HG03378 (cell line): Measurements from ENCODE around the gene ELOVL6.
A peak's percentile ranks its signal among the peaks of the same experiment; 100 is the strongest.
"Not testable (repeated sequence)": the region's sequence is repeated elsewhere in the genome, so short reads cannot be mapped to it uniquely, and the experiment has no call there.

ENCODE experiments used
- ATAC-seq: cut with Tn5 transposase; IDR thresholded peaks from one replicate; pipeline ENCODE4 v1.9.1; 2021; ENCODE audit warnings: mild to moderate bottlenecking, moderate library complexity; ENCODE audit not compliant: unreplicated experiment

Gene ELOVL6

DNA sequence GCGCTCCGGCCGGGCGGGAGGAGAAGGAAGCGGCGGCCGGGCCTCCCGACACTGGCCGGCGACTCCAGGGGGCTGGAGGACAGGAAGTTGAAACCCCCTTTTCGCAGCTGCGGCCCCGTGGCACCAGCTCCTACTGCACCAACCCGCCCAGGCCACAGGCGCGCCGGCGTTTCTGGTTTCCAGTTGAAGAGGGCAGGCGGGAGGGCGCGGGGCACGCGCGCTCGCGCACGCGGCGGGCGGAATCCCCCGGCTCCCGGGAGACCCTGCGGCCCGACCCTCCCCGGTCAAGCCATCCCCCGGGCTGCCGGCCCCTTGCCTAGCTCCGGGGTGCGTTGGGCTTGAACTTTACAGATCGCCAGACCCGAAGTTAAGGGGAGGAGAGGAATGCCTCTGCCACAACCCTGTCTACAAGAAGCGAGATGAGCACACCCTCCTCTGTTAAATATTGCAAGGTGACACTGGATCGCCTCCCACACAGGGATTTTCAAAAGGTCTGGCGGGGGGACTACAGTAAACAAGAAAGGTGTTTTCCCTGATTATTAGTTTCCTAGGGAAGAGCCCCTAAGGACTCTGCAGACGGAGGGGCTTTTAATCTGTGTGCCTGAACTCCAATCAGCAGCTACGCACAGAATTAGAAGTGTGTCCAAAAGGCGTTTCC, 1.4 kb downstream of the ELOVL6 start:
- ATAC-seq = no peak

GRCh38 chr4:110196206-110196870, 2.1 kb downstream of the ELOVL6 start:
- no peak for ATAC-seq

DNA sequence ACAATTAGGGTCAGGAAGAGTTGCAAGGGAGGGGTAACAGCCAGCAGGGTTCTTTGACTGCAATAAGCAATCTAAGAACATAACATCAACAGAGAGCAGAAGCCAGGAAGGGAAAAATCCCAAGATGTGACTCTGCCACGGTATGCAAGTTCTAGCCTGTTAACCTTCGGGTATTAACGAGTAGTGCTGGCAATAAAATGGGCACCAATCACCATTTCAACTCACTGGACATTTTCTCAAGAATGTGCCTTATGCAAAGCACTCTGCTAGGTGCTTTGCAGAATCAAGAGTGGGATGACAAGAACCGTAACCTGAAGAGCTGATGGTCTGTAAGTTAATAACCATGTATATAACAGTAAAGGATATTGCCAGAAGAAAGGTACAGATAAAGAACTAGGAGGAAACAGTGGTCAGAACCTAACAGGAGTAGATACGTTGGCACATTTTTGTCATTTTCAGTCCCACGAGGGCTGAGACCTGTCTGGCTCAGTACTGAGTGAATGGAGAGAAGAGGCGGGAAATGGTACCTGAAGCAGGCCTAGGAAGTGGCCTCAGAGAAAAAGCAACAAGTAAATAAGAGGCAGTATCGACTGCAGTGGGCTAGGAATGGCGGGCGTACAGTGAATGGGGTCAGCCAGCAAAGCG, 2.7 kb downstream of the ELOVL6 start:
- no peak for ATAC-seq

DNA sequence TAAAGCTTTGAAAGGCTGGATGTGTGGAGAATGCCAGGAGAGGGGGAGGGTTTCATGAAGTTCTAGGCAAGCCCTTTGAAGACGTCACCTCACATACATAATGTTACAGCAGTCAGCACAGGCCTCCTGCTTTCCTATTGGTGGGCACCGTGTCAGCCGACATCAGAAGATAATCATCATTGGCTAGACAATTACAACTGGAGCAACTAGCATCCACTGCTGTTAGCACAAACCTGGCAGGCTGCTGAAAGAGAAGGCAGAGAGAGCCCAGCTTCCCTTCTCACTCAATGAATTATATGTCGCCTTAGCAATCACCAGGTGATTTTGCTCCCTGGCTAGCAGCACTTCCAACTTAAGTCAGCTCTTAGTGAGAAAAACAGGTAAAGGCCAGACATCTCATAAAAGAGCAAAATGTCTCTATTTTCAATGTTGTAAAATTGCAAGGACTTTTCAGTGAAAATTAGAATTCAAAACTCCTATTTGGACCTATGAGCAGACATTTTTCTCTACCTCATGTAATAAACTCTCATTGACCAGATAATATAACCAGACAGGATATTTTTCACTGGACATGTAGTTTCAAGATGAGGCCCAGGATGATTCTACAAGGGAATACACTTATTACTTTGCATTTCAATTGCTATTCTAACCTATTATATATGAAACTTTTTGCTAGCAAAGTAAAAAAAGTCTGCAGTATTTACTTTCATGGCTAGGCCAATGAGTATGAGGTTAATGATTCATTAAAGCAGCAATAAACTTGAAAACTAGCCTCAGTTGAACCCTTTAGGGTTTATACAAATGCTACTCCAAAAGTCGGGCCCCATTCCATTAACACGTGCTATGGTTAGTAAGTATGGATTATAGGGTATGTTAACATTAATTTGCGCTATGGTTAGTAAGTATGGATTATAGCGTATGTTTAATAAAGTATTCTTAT, 4.3 kb downstream of the ELOVL6 start:
- peak; percentile 93 for ATAC-seq

GRCh38 chr4:110193287-110193686, 5.1 kb downstream of the ELOVL6 start:
- not testable (repeated sequence) for ATAC-seq

DNA sequence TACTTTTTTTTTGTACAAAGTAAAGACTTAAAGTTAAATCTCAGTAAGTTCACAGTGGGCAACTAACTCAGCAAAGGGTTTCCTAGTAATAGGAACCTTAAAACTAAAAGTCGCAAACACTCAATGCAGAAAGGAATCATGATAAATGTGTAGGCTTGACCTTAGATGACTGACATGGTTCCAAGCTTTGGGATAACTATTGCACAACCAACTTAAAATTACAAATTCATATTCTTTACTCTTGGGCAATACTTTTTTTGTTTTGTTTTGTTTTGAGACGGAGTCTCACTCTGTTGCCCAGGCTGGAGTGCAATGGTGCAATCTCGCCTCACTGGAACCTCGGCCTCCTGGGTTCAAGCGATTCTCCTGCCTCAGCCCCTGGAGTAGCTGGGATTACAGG, 8.2 kb downstream of the ELOVL6 start:
- no peak for ATAC-seq

- ATAC-seq = peak; percentile 68
These were observed 10.3 kb downstream of the ELOVL6 start for GRCh38 chr4:110188113-110188512.

DNA sequence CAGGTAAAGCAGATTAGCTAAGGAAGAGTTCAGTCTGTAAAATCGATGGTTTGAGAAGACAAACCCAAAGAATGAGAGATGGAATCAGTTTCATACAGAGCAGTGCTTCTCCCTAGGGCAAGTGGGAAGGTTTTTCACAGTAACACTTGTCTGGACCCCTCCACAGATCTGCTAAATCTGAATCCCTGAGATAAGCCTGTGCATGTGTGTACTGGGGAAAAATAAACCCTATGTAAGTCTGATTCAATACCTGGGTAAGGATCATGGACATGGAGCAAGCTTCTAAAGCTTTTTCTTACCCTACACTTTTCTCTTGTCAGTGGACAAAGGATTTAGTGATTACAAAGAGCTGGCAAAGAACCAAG, 13.6 kb downstream of the ELOVL6 start:
- no peak for ATAC-seq

GRCh38 chr4:110184140-110184790, 14.2 kb downstream of the ELOVL6 start:
- no peak for ATAC-seq

GRCh38 chr4:110183643-110184042, 14.8 kb downstream of the ELOVL6 start:
- ATAC-seq = no peak

- no peak for ATAC-seq
These were observed 15.4 kb downstream of the ELOVL6 start for GRCh38 chr4:110183058-110183457.

DNA sequence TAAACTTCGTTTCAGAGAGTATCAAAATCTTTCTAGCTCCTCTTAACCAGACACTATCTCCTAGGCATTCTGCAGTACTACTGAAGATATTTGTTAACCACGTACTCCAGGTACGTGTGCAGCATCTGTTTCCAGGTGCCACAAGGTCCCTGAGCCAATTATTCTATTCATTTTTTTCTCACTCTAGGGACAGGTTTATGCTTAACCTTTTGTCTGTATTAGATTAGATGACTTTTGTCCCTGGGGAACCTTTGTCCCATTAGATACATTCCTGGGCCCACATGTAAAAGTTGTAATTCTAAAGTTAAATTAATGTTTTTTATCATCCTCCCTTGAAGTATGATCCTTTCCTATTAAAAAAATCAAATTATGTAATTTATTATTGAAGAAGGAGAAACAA, 16.5 kb downstream of the ELOVL6 start:
- no peak for ATAC-seq

DNA sequence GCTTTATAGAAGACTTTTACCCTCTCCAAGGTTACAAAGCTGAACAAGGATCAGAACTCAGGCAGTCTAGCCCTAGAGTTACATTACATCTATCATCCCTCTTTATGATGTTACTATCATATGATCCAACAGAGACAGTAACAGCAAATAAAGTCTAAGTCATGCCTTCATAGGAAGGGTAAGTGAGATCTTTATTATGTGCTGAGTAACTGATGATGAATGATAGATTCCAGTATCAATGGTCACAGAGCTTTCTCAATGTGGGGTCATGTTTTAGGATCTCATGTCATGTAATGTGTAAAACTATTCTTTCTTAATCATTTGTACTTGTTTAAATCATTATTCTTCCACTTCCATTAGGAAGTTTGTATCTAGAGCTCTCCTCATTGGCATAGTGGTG, 22.8 kb downstream of the ELOVL6 start:
- ATAC-seq = no peak

DNA sequence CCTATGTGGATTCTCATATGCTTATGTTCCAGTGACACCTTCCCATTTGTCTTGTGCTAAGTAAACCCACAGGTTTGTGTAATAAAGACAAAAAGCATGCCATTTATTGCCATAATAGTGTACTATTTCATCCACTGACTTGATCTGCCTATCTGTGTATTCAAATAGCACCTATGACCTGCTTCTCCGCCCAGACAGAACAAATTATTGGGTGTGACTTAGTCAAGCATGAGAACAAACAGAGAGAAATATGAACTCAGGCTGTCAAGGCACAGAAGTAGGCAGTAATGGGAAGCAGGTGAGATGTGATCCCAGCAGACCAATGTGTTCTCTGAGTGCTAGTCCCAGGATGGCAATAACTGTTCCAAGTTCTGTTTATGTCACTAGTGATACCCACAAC, 25.4 kb downstream of the ELOVL6 start:
- ATAC-seq = no peak

- ATAC-seq = no peak
These were observed 26.4 kb downstream of the ELOVL6 start for GRCh38 chr4:110171971-110172370.

GRCh38 chr4:110170861-110171260, 27.6 kb downstream of the ELOVL6 start:
- ATAC-seq = no peak

DNA sequence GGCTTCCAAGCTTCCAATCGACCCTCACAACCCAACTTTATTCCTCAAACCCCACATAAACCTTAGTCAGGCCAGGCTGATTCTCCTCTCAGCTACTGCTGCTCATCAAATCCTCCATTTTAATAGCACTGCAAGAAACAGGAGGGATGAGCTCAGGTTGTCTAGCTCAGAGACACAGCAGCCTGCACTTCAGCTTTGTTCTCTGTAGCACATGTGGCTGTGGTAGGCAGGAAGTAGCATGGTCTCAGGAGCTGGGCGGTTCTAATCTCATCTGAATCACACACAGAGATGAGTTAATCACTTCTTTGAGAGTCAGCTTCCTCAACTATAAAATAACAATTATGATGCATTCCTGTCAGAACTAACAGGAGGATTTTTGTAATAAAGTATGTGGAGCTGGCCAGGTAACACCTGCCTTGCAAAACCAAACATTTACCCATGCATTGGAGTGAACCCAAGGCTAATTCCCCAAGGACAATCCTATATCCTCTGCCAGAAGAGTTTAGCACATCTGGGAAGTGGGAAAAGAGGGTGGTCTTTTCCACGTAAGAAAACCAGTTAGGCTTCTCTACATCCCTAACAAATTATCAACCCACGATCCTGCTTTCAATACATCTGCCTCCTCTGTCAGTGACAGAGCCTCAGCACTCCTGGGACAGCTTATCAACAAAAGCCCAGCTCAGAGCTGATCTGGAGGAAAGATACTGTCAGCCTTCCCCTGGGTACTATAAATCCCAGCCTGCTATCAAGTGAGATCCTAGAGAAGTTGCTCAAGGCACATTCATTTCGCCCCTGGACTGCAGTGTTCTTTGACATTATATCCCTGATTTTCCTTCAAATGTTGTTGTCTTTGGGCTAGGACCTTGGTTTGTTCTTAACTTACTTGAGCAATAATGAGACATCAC, 32.8 kb downstream of the ELOVL6 start:
- ATAC-seq = peak; percentile 76

- ATAC-seq = no peak
These were observed 33.6 kb downstream of the ELOVL6 start for GRCh38 chr4:110164856-110165255.

GRCh38 chr4:110164251-110164650, 34.2 kb downstream of the ELOVL6 start:
- no peak for ATAC-seq
